B cell (primary cell): ENCODE results near the gene ETS1. TPM values are rescaled to one million over a fixed set of nuclear protein-coding genes. Genes with fewer than 3 reads are reported as not detected.

Experiments used
- ATAC-seq: fragments of 200-7000 bp; cut with Tn5 transposase; one replicate; pipeline ENCODE4 v1.10.0; 2021; ENCODE audit warnings: low read depth, mild to moderate bottlenecking, moderate number of reproducible peaks, moderate library complexity
- CTCF ChIA-PET: fragments of 350-600 bp; sonication (Branson Sonifier 250); formaldehyde crosslinking; loops from one replicate; lab custom pipeline; 2021; ENCODE audit warnings: antibody characterized with exemption, inconsistent platforms; lab: Charles Lee
- POLR2A ChIA-PET: fragments of 350-600 bp; sonication (Branson Sonifier 250); formaldehyde crosslinking; loops from one replicate; lab custom pipeline; 2021; ENCODE audit warnings: antibody characterized with exemption; lab: Charles Lee
- DNase-seq: peaks from one replicate; pipeline ENCODE4 v3.0.0; 2013
- H2AFZ ChIP-seq: 2 replicates; pipeline ENCODE4 v1.6.1; 2012; ENCODE audit warnings: mild to moderate bottlenecking, low read depth, low read length; ENCODE audit not compliant: insufficient read depth, poor library complexity, severe bottlenecking
- H3K27ac ChIP-seq, 2 donors: 1 replicate in 1 of 2; 2 replicates in 1 of 2; pipeline ENCODE4 v1.5.1; 2012 to 2013; ENCODE audit warnings: low read length in 2 of 2, mild to moderate bottlenecking in 2 of 2, moderate library complexity in 1 of 2
- H3K27me3 ChIP-seq, 4 experiments: fragments of 200-600 bp in 1 of 4; sonication (generic) in 1 of 4; replicated peaks in 1 of 4; 1 replicate in 2 of 4; 2 replicates in 2 of 4; pipeline versions ENCODE4 v1.6.1 to v1.7.0; 2013 to 2016; ENCODE audit warnings: low read length in 3 of 4, mild to moderate bottlenecking in 2 of 4, mixed read lengths in 1 of 4, moderate library complexity in 1 of 4; ENCODE audit not compliant: insufficient read depth in 4 of 4, control insufficient read depth in 3 of 4; ENCODE audit errors: control extremely low read depth in 1 of 4
- H3K36me3 ChIP-seq, 2 experiments: replicated peaks in 1 of 2; 1 replicate in 1 of 2; 2 replicates in 1 of 2; pipeline versions ENCODE4 v1.6.1 to v1.7.1; 2013; ENCODE audit warnings: low read length in 1 of 2; ENCODE audit not compliant: insufficient read depth in 2 of 2, control insufficient read depth in 1 of 2; ENCODE audit errors: control extremely low read depth in 1 of 2, extremely low read depth in 1 of 2
- H3K4me1 ChIP-seq, 2 donors: fragments of 200-600 bp in 1 of 2; sonication (generic) in 1 of 2; 1 replicate in 1 of 2; 2 replicates in 1 of 2; pipeline versions ENCODE4 v1.5.1 to v1.6.1; 2013 to 2017; ENCODE audit warnings: low read length in 2 of 2; ENCODE audit not compliant: control insufficient read depth in 2 of 2, insufficient read depth in 2 of 2
- H3K4me2 ChIP-seq: replicated peaks from 2 replicates; pipeline ENCODE3; 2012; ENCODE audit warnings: mild to moderate bottlenecking, low read depth, low read length; ENCODE audit not compliant: poor library complexity, severe bottlenecking
- H3K4me3 ChIP-seq, 5 experiments: fragments of 200-600 bp in 1 of 5; sonication (generic) in 1 of 5; 1 replicate in 3 of 5; 2 replicates in 2 of 5; pipeline versions ENCODE4 v1.5.1 to v1.7.0; 2011 to 2016; ENCODE audit warnings: low read length in 4 of 5, mild to moderate bottlenecking in 4 of 5, low read depth in 2 of 5, control low read depth in 1 of 5, moderate library complexity in 1 of 5; ENCODE audit not compliant: insufficient read depth in 1 of 5; ENCODE audit errors: control extremely low read depth in 1 of 5, extremely low read depth in 1 of 5
- H3K79me2 ChIP-seq: fragments of 200-600 bp; sonication (generic); one replicate; pipeline ENCODE4 v1.6.0; 2016; ENCODE audit warnings: low read length; ENCODE audit not compliant: control insufficient read depth, insufficient read depth
- H3K9ac ChIP-seq: fragments of 200-600 bp; sonication (generic); 2 replicates; pipeline ENCODE4 v1.6.1; 2017; ENCODE audit warnings: mild to moderate bottlenecking, low read length, moderate library complexity
- H3K9me3 ChIP-seq, 3 donors: one replicate each; pipeline versions ENCODE4 v1.6.1 to v1.7.1; 2013; ENCODE audit warnings: low read length in 2 of 3; ENCODE audit not compliant: control insufficient read depth in 2 of 3, insufficient read depth in 1 of 3; ENCODE audit errors: control extremely low read depth in 1 of 3
- H4K20me1 ChIP-seq: 2 replicates; pipeline ENCODE4 v1.6.0; 2012; ENCODE audit warnings: mild to moderate bottlenecking, low read length; ENCODE audit not compliant: insufficient read depth, control insufficient read depth, poor library complexity, severe bottlenecking
- H3K27ac Mint-ChIP-seq: one replicate; pipeline ENCODE4 v1.8.0; 2021; ENCODE audit warnings: mixed read lengths
- H3K27me3 Mint-ChIP-seq: one replicate; pipeline ENCODE4 v1.8.0; 2021; ENCODE audit warnings: mixed read lengths
- H3K4me1 Mint-ChIP-seq: one replicate; pipeline ENCODE4 v1.8.0; 2021; ENCODE audit warnings: mixed read lengths
- H3K4me3 Mint-ChIP-seq: one replicate; pipeline ENCODE4 v1.8.0; 2021; ENCODE audit warnings: mixed read lengths
- H3K9me3 Mint-ChIP-seq: one replicate; pipeline ENCODE4 v1.8.0; 2022; ENCODE audit warnings: mixed read lengths; ENCODE audit not compliant: insufficient read depth
- EZH2 ChIP-seq: IDR thresholded peaks from 2 replicates; pipeline ENCODE4 v1.6.1; 2012; ENCODE audit warnings: borderline replicate concordance, low read depth, mild to moderate bottlenecking, moderate library complexity, low read length; ENCODE audit not compliant: insufficient read depth, poor library complexity, severe bottlenecking
- WGBS: methylation state at CpG from one replicate; pipeline ENCODE4 v1.1.5; 2013; ENCODE audit warnings: missing lambda C conversion rate; ENCODE audit not compliant: insufficient coverage; 5-methylcytosine and 5-hydroxymethylcytosine counted together
- intact Hi-C: fragments of 100-400 bp; cut with micrococcal nuclease; formaldehyde crosslinking; loops from one replicate; pipeline ENCODE4 v1.10.0; 2022
- polyA plus RNA-seq: library from polyadenylated mRNA; depleted of rRNA; stranded (reverse); fragments of >200 nt; gene quantifications from 2 replicates; pipeline ENCODE4 v1.2.3, GENCODE V29; 2012
- total RNA-seq, 2 donors: library from RNA; stranded (reverse); fragments of 120-200 nt in 1 of 2; gene quantifications; 1 replicate in 1 of 2; 2 replicates in 1 of 2; pipeline versions ENCODE4 v1.2.3 to v1.2.4, GENCODE V29; 2013 to 2022
- TF ChIP-seq, protein P1 (sequence below): fragments of 200-600 bp; IDR thresholded peaks from one replicate; pipeline ENCODE4 v1.8.0; 2022; ENCODE audit warnings: antibody characterized with exemption, mild to moderate bottlenecking

Gene ETS1
- total and polyA plus RNA-seq, 2 donors (not counting 1 experiment from before 2014, with no cell fraction given) = 115 to 271 TPM

DNA sequence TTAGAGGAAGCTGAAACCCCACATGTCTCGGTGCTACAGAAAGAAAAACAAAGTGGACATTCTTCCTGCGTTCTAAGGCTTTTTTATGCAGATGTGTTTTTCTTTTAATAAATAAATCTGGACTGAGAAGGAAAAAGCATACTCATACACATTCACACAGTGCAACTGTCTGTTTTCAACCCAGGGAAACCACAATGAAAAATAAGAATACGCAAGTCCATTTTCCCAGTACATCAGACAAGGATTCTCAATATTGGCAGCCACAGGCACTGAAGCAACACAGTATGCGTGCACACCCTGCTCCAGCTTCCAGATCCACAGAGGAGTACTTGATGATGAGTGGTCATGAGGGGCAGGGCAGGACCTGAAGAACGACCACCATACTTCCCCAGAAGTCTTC, 86.9 kb downstream of the ETS1 start:
- no peaks in the 10 kb centered on the region for H3K9me3 ChIP-seq
- no peak overlapping the region for H3K9ac ChIP-seq
- no peak for TF ChIP-seq EZH2
- TF ChIP-seq, protein P1, sequence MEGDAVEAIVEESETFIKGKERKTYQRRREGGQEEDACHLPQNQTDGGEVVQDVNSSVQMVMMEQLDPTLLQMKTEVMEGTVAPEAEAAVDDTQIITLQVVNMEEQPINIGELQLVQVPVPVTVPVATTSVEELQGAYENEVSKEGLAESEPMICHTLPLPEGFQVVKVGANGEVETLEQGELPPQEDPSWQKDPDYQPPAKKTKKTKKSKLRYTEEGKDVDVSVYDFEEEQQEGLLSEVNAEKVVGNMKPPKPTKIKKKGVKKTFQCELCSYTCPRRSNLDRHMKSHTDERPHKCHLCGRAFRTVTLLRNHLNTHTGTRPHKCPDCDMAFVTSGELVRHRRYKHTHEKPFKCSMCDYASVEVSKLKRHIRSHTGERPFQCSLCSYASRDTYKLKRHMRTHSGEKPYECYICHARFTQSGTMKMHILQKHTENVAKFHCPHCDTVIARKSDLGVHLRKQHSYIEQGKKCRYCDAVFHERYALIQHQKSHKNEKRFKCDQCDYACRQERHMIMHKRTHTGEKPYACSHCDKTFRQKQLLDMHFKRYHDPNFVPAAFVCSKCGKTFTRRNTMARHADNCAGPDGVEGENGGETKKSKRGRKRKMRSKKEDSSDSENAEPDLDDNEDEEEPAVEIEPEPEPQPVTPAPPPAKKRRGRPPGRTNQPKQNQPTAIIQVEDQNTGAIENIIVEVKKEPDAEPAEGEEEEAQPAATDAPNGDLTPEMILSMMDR = no peak
- H2AFZ ChIP-seq = no peak overlapping the region
- ATAC-seq = no peak
- intact Hi-C loops = no loop called here
- CTCF ChIA-PET = interaction anchor here (2.1 kb wide), 1 partner anchor 130 kb away, joined by 6 read pairs; no protein-coding TSS in a partner anchor
- H3K4me3 ChIP-seq = no peak overlapping the region
- H3K4me1 ChIP-seq = peaks cover 99 to 100% of the 10 kb centered on the region in 2 donors
- peaks cover 98% of the 10 kb centered on the region for H4K20me1 ChIP-seq
- no peaks in the 10 kb centered on the region for H3K9me3 Mint-ChIP-seq
- 100% methylated on average over 1 of the region's 5 CpGs for WGBS
- H3K79me2 ChIP-seq = peaks cover 100% of the 10 kb centered on the region
- POLR2A ChIA-PET = interaction anchor here (1.7 kb wide), 1 partner anchor 18 kb away, joined by 3 read pairs; no protein-coding TSS in a partner anchor
- no peaks in the 10 kb centered on the region for H3K27me3 ChIP-seq
- H3K36me3 ChIP-seq = peaks cover 3 to 86% of the 10 kb centered on the region in 2 experiments
- no peak for DNase-seq
- no peaks in the 10 kb centered on the region for H3K27me3 Mint-ChIP-seq
- peak overlapping the region in 1 of 2 donors; percentile 82 for H3K27ac ChIP-seq
- H3K4me1 Mint-ChIP-seq = peaks cover 98% of the 10 kb centered on the region
- peak overlapping the region; percentile 92 for H3K27ac Mint-ChIP-seq
- peak overlapping the region; percentile 63 for H3K4me2 ChIP-seq
- peak overlapping the region; percentile 72 for H3K4me3 Mint-ChIP-seq

DNA sequence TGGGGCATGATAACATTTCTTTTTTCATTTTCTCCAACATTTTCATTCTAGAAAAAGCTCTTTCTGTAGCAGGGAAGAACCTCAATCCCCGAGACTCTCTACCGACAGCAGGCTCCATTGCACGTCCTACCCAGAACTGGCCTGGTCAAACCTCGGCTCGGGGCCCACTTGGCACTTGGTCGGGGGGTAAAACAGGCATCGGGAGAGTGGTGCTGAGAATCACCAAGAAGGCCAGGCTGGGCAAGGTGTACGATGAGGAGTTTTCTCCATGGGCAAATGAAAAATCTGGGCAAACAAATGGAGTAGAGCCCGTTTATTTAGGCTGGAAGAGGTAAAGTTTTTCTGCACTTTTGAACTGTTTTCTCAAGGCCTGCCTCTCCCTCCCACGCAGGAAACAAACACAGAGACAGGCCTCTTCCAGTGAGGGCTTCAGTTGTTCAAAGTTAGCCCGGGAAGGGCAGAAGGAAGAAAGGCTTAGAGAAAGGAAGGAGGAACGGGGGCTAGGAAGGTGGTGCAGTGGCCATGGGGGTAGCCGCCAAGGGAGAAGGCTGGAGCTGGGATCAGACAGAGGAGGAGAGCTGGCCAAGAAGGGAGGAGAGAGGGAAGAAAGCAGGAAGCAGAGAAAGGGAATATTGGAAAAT, 87.6 kb downstream of the ETS1 start:
- H3K9ac ChIP-seq = no peak overlapping the region
- H3K4me1 ChIP-seq = peaks cover 98 to 100% of the 10 kb centered on the region in 2 donors
- CTCF ChIA-PET = interaction anchor here (0.9 to 2.1 kb wide), 3 partner anchors 30 to 132 kb away, joined by 3 to 6 read pairs (median 3); no protein-coding TSS in a partner anchor
- H3K9me3 Mint-ChIP-seq = no peaks in the 10 kb centered on the region
- H3K27me3 Mint-ChIP-seq = no peaks in the 10 kb centered on the region
- H3K27ac Mint-ChIP-seq = peak overlapping the region; percentile 51
- no peak overlapping the region for H2AFZ ChIP-seq
- H3K9me3 ChIP-seq = no peaks in the 10 kb centered on the region
- TF ChIP-seq, protein P1 = no peak
- TF ChIP-seq EZH2 = no peak
- no peaks in the 10 kb centered on the region for H3K27me3 ChIP-seq
- H3K4me2 ChIP-seq = peak overlapping the region; percentile 49
- peak overlapping the region in 1 of 2 donors; percentile 82 for H3K27ac ChIP-seq
- ATAC-seq = no peak
- H3K4me3 ChIP-seq = no peak overlapping the region
- peaks cover 3 to 79% of the 10 kb centered on the region in 2 experiments for H3K36me3 ChIP-seq
- peaks cover 100% of the 10 kb centered on the region for H3K79me2 ChIP-seq
- H3K4me1 Mint-ChIP-seq = peaks cover 98% of the 10 kb centered on the region
- WGBS = 94% methylated on average over 8 of the region's 13 CpGs
- no peak for DNase-seq
- H4K20me1 ChIP-seq = peaks cover 98% of the 10 kb centered on the region
- intact Hi-C loops = no loop called here
- H3K4me3 Mint-ChIP-seq = peak overlapping the region; percentile 66
- POLR2A ChIA-PET = interaction anchor here (1.7 kb wide), 1 partner anchor 19 kb away, joined by 3 read pairs; no protein-coding TSS in a partner anchor
